Left cardiac atrium (tissue), 4 donors: ENCODE data around the gene CPZ. TPM values are rescaled to one million over a fixed set of nuclear protein-coding genes. Genes with fewer than 3 reads are reported as not detected.
"Not testable (repeated sequence)": the region's sequence is repeated elsewhere in the genome, so short reads cannot be mapped to it uniquely, and the experiment has no call there.

Experiments used
- ATAC-seq, 2 donors: fragments of 200-7000 bp; cut with Tn5 transposase; one replicate each; pipeline ENCODE4 v1.9.1; 2020; ENCODE audit warnings: mild to moderate bottlenecking in 2 of 2, moderate library complexity in 2 of 2
- DNase-seq: peaks from one replicate; pipeline ENCODE4 v3.0.0-alpha.2; 2020
- intact Hi-C, 2 donors: fragments of 100-400 bp; cut with DNase I; formaldehyde crosslinking; loops; one replicate each; pipeline versions ENCODE4 v1.14.1 to v1.15.1; 2022 to 2023
- total RNA-seq, 2 donors: library from RNA; stranded (reverse); fragmentation: NEBNext Ultra II Directional; extraction: Animal tissue kit (Norgen Biotek cat#: 25700); gene quantifications; one replicate each; pipeline ENCODE4 v1.2.1, GENCODE V29; 2021
- donor health status: DM: no; HTN: yes; CAD: no.
- donor health status: DM: no; HTN: yes; CAD: no; lungs with severe emphysema.
- donor health status: DM: yes; HTN: yes; CAD: no.
- donor health status: Dilated cardiomyopathy.

Gene CPZ
- total RNA-seq, 2 donors from 2014 or later, result 1.8 to 2.2 TPM

GRCh38 chr4:8643441-8643840, 50.9 kb downstream of the CPZ start:
- ATAC-seq (no peak), DNase-seq (no peak)
- intact Hi-C loops, result no loop called here

- ATAC-seq (no peak), DNase-seq (no peak)
- intact Hi-C loops, result no loop called here
Measured at GRCh38 chr4:8643986-8644385, 51.4 kb downstream of the CPZ start.

GRCh38 chr4:8644461-8644891, 51.9 kb downstream of the CPZ start:
- DNase-seq (no peak), ATAC-seq (no peak)

GRCh38 chr4:8644966-8645752, 52.6 kb downstream of the CPZ start:
- no peak for ATAC-seq
- no peak for DNase-seq
- intact Hi-C loops, result no loop called here

More at GRCh38 chr4:8644461-8644891, 51.9 kb downstream of the CPZ start:
- intact Hi-C loops, result no loop called here

- intact Hi-C loops, result no loop called here
- DNase-seq, result no peak
- no peak for ATAC-seq
Measured at GRCh38 chr4:8645753-8646124, 53.2 kb downstream of the CPZ start.

- no peak for ATAC-seq
- no peak for DNase-seq
- intact Hi-C loops, result no loop called here
Measured at GRCh38 chr4:8646296-8647093, 53.9 kb downstream of the CPZ start.

GRCh38 chr4:8647094-8647570, 54.6 kb downstream of the CPZ start:
- ATAC-seq, result no peak
- DNase-seq, result no peak
- intact Hi-C loops, result no loop called here

GRCh38 chr4:8647626-8648025, 55.1 kb downstream of the CPZ start:
- ATAC-seq, result no peak
- intact Hi-C loops, result no loop called here

GRCh38 chr4:8648296-8648695, 55.7 kb downstream of the CPZ start:
- no peak for ATAC-seq
- DNase-seq, result no peak
- intact Hi-C loops, result no loop called here

More at GRCh38 chr4:8647626-8648025, 55.1 kb downstream of the CPZ start:
- no peak for DNase-seq

- intact Hi-C loops, result no loop called here
- ATAC-seq (no peak), DNase-seq (no peak)
Measured at GRCh38 chr4:8648816-8649630, 56.5 kb downstream of the CPZ start.

- DNase-seq (no peak), ATAC-seq (no peak)
- intact Hi-C loops, result no loop called here
Measured at GRCh38 chr4:8649631-8650361, 57.2 kb downstream of the CPZ start.

- ATAC-seq, result no peak
- intact Hi-C loops, result no loop called here
- DNase-seq, result no peak
Measured at GRCh38 chr4:8651661-8652180, 59.2 kb downstream of the CPZ start.

GRCh38 chr4:8652181-8653078, 59.9 kb downstream of the CPZ start:
- DNase-seq (no peak), ATAC-seq (no peak)
- intact Hi-C loops, result no loop called here

- intact Hi-C loops, result no loop called here
- DNase-seq (no peak), ATAC-seq (no peak)
Measured at GRCh38 chr4:8653326-8654000, 60.9 kb downstream of the CPZ start.

- ATAC-seq, DNase-seq, intact Hi-C loops: not testable (repeated sequence)
Measured at GRCh38 chr4:8654139-8654538, 61.6 kb downstream of the CPZ start.

- intact Hi-C loops, result no loop called here
- ATAC-seq, result no peak
- DNase-seq, result no peak
Measured at GRCh38 chr4:8655411-8656184, 63.0 kb downstream of the CPZ start.

GRCh38 chr4:8656185-8656517, 63.6 kb downstream of the CPZ start:
- DNase-seq (no peak), ATAC-seq (no peak)
- intact Hi-C loops, result no loop called here
